ENCODE results near the gene CCDC106.

Gene CCDC106

GRCh38 chr19:55632463-55632834 is 15.6 kb upstream of the CCDC106 start:
- Histone ChIP-seq H3K27ac (ENCODE audit: low read depth, low read length, poor library complexity, severe bottlenecking) (no peak overlapping the region), H3F3A (ENCODE audit: insufficient read depth, low read length) (no peaks in the 10 kb centered on the region), H3K4me1 (ENCODE audit: insufficient read depth, low read length, severe bottlenecking) (peaks cover 31% of the 10 kb centered on the region), H2AFZ (ENCODE audit: low read length) (no peak overlapping the region), H3K9ac (ENCODE audit: low read length) (no peak overlapping the region), H3K27me3 (ENCODE audit: insufficient read depth, low read length) (no peaks in the 10 kb centered on the region), H3K9me3 (ENCODE audit: low read length) (no peaks in the 10 kb centered on the region), H3K9me2 (ENCODE audit: low read depth, low read length) (no peaks in the 10 kb centered on the region), H3K4me2 (ENCODE audit: low read length) (peak overlapping the region; percentile 40; the same call in 1 of the 2 replicates), H3K79me2 (ENCODE audit: insufficient read depth, low read length) (peaks cover 16% of the 10 kb centered on the region), H3K4me3 (ENCODE audit: low read depth, low read length, poor library complexity, severe bottlenecking) (no peak overlapping the region), H4K20me1 (ENCODE audit: insufficient read depth, low read length) (no peaks in the 10 kb centered on the region), H3K36me3 (ENCODE audit: insufficient read depth, low read length) (no peaks in the 10 kb centered on the region)
- TF ChIP-seq EZH2 (IDR thresholded peaks at IDR 0.05; ENCODE audit: borderline replicate concordance, low read length): no peak
- TF ChIP-seq CTCF (IDR thresholded peaks at IDR 0.05; ENCODE audit: low read length): peak; percentile 83

DNA sequence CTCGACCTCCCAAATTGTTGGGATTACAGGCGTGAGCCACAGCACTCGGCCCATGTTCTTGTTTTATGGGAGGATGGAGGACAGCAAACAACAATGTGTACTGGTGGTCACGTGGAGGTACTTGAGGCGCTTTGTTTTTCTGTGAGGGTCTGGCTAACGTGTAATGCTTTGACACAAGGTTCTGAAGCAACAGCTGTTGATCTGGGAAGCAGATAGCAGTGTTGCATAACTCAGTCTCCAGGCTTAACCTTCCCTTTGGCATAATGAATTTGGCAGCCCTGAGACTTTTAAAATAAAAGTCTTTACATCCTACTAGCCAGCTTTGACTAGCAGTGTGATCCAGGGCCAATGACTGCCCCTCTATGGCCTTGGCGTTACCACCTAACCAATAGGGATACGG is 14.2 kb upstream of the CCDC106 start:
- Histone ChIP-seq H3K36me3 (ENCODE audit: insufficient read depth, low read length) (no peaks in the 10 kb centered on the region), H2AFZ (ENCODE audit: low read length) (peak overlapping the region; percentile 65), H3F3A (ENCODE audit: insufficient read depth, low read length) (no peaks in the 10 kb centered on the region), H3K4me3 (ENCODE audit: low read depth, low read length, poor library complexity, severe bottlenecking) (peak overlapping the region; percentile 82), H3K9ac (ENCODE audit: low read length) (peak overlapping the region; percentile 89; the same call in 1 of the 2 replicates), H3K9me2 (ENCODE audit: low read depth, low read length) (no peaks in the 10 kb centered on the region), H3K4me2 (ENCODE audit: low read length) (peak overlapping the region; percentile 97), H3K9me3 (ENCODE audit: low read length) (no peaks in the 10 kb centered on the region), H3K4me1 (ENCODE audit: insufficient read depth, low read length, severe bottlenecking) (peaks cover 31% of the 10 kb centered on the region), H3K27me3 (ENCODE audit: insufficient read depth, low read length) (no peaks in the 10 kb centered on the region), H4K20me1 (ENCODE audit: insufficient read depth, low read length) (no peaks in the 10 kb centered on the region), H3K27ac (ENCODE audit: low read depth, low read length, poor library complexity, severe bottlenecking) (no peak overlapping the region), H3K79me2 (ENCODE audit: insufficient read depth, low read length) (peaks cover 16% of the 10 kb centered on the region)
- no peak for TF ChIP-seq EZH2 (IDR thresholded peaks at IDR 0.05; ENCODE audit: borderline replicate concordance, low read length)
- no peak for TF ChIP-seq CTCF (IDR thresholded peaks at IDR 0.05; ENCODE audit: low read length)

DNA sequence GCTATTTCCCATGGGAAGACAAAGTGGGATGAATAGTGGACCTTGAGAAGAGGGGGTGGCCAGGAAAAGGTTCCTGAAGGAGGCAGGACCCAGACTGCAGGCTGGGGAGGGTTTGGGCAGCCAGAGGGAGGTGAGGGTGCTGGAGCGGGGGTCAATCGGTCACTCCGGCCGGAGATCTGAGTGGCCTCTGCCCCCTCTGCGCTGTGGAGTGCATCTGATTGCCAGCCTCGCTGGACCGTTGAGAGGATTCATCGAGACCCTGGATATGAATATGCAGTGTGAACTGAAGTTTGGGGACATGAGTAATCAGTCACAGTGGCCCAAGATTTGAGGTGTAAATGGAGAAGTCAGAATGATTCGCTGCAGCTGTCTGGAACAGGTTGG is 12.7 kb upstream of the CCDC106 start:
- peak overlapping the region; percentile 60 for H3K27ac ChIP-seq (ENCODE audit: low read depth, low read length, poor library complexity, severe bottlenecking)
- H2AFZ ChIP-seq (ENCODE audit: low read length): no peak overlapping the region
- no peaks in the 10 kb centered on the region for H3K27me3 ChIP-seq (ENCODE audit: insufficient read depth, low read length)
- no peaks in the 10 kb centered on the region for H3F3A ChIP-seq (ENCODE audit: insufficient read depth, low read length)
- no peaks in the 10 kb centered on the region for H3K9me2 ChIP-seq (ENCODE audit: low read depth, low read length)
- H3K4me1 ChIP-seq (ENCODE audit: insufficient read depth, low read length, severe bottlenecking): peaks cover 44% of the 10 kb centered on the region
- H3K9ac ChIP-seq (ENCODE audit: low read length): peak overlapping the region; percentile 89
- no peak for TF ChIP-seq EZH2 (IDR thresholded peaks at IDR 0.05; ENCODE audit: borderline replicate concordance, low read length)
- peaks cover 16% of the 10 kb centered on the region for H3K79me2 ChIP-seq (ENCODE audit: insufficient read depth, low read length)
- H3K4me3 ChIP-seq (ENCODE audit: low read depth, low read length, poor library complexity, severe bottlenecking): peak overlapping the region; percentile 82
- H3K4me2 ChIP-seq (ENCODE audit: low read length): peak overlapping the region; percentile 97
- H3K9me3 ChIP-seq (ENCODE audit: low read length): no peaks in the 10 kb centered on the region
- no peaks in the 10 kb centered on the region for H4K20me1 ChIP-seq (ENCODE audit: insufficient read depth, low read length)
- 0 out of 2 replicates have a peak, but pooled peaks cover 4% of the 10 kb centered on the region for H3K36me3 ChIP-seq (ENCODE audit: insufficient read depth, low read length)

GRCh38 chr19:55635856-55636440 is 12.1 kb upstream of the CCDC106 start:
- TF ChIP-seq EZH2 (IDR thresholded peaks at IDR 0.05; ENCODE audit: borderline replicate concordance, low read length): no peak
- no peak for TF ChIP-seq CTCF (IDR thresholded peaks at IDR 0.05; ENCODE audit: low read length)
- Histone ChIP-seq H3K4me3 (ENCODE audit: low read depth, low read length, poor library complexity, severe bottlenecking) (peak overlapping the region; percentile 82), H4K20me1 (ENCODE audit: insufficient read depth, low read length) (no peaks in the 10 kb centered on the region), H3K27ac (ENCODE audit: low read depth, low read length, poor library complexity, severe bottlenecking) (no peak overlapping the region), H3K4me2 (ENCODE audit: low read length) (peak overlapping the region; percentile 97), H3K4me1 (ENCODE audit: insufficient read depth, low read length, severe bottlenecking) (peaks cover 48% of the 10 kb centered on the region), H3K9me2 (ENCODE audit: low read depth, low read length) (no peaks in the 10 kb centered on the region), H2AFZ (ENCODE audit: low read length) (no peak overlapping the region), H3F3A (ENCODE audit: insufficient read depth, low read length) (no peaks in the 10 kb centered on the region), H3K27me3 (ENCODE audit: insufficient read depth, low read length) (no peaks in the 10 kb centered on the region), H3K79me2 (ENCODE audit: insufficient read depth, low read length) (peaks cover 16% of the 10 kb centered on the region), H3K36me3 (ENCODE audit: insufficient read depth, low read length) (0 out of 2 replicates have a peak, but pooled peaks cover 4% of the 10 kb centered on the region), H3K9ac (ENCODE audit: low read length) (peak overlapping the region; percentile 89), H3K9me3 (ENCODE audit: low read length) (no peaks in the 10 kb centered on the region)
